ENCODE results near the gene ALG11. TPM values are rescaled to one million over a fixed set of nuclear protein-coding genes. Genes with fewer than 3 reads are reported as not detected.

Gene ALG11
- total RNA-seq (2022; extraction: Qiagen RNA extraction), result 5.0 to 14.1 TPM (median 7.3 TPM) in 5 replicates

GRCh38 chr13:52011632-52012511 lies at the start of gene ALG11:
Gene ALG11, plus strand, starts transcription at chr13:52012398. Its CDS starts 21 bp downstream, at chr13:52012419.

GRCh38 chr13:52010890-52011631 lies 1.1 kb upstream of the ALG11 start, which contains the start of gene ATP7B:
Gene ATP7B, minus strand, starts transcription at chr13:52011450. Its CDS starts 113 bp downstream, at chr13:52011337.

GRCh38 chr13:52024481-52024880 lies 12.3 kb downstream of the ALG11 start, which contains the start of gene UTP14C:
Gene UTP14C, plus strand, starts transcription at chr13:52024691. Its CDS starts 4,114 bp downstream, at chr13:52028805.

Other genes starting within 250 kb of the ALG11 start
- gene DHRS12, start 208.2 kb upstream of the ALG11 start, total RNA-seq (2022; extraction: Qiagen RNA extraction), result 3.7 to 6.5 TPM (median 5.6 TPM) in 5 replicates
- not detected in 5 replicates for gene TMEM272, start 167.2 kb upstream of the ALG11 start, total RNA-seq (2022; extraction: Qiagen RNA extraction)
- not detected in 5 replicates for gene CCDC70, start 150.4 kb upstream of the ALG11 start, total RNA-seq (2022; extraction: Qiagen RNA extraction)
- 1.8 to 3.0 TPM (median 2.6 TPM) in 5 replicates for gene ATP7B, start 948 bp upstream of the ALG11 start, total RNA-seq (2022; extraction: Qiagen RNA extraction)
- gene UTP14C, start 12.3 kb downstream of the ALG11 start, total RNA-seq (2022; extraction: Qiagen RNA extraction), result 5.3 to 9.3 TPM (median 6.6 TPM) in 5 replicates
- gene NEK5, start 116.7 kb downstream of the ALG11 start, total RNA-seq (2022; extraction: Qiagen RNA extraction), result 0.03 to 0.09 TPM (median 0.06 TPM) in 5 replicates
- gene NEK3, start 147.2 kb downstream of the ALG11 start, total RNA-seq (2022; extraction: Qiagen RNA extraction), result 6.4 to 15.3 TPM (median 7.5 TPM) in 5 replicates

Data from A549 treated with Hydrocortisone at 1 μM for 4 hours (cell line).